Measurements from ENCODE around the gene ARVCF. TPM values are rescaled to one million over a fixed set of nuclear protein-coding genes. Genes with fewer than 3 reads are reported as not detected.
A peak's percentile ranks its signal among the peaks of the same experiment; 100 is the strongest.

Gene ARVCF
- total and polyA plus RNA-seq, 9 of the 15 experiments (the other 6 are each of a cell fraction or from before 2014, with no cell fraction given): 0.03 to 97.4 (median 15.6) TPM

GRCh38 chr22:20015187-20015625 lies 1.4 kb downstream of the ARVCF start (continued):
- TF ChIP-seq THAP12 (CRISPR knock-in tag; IDR thresholded peaks at IDR 0.05): peak; percentile 67

GRCh38 chr22:20014526-20015186 lies 2.0 kb downstream of the ARVCF start:
- WGBS (ENCODE audit: insufficient coverage, low coverage, missing lambda C conversion rate): 79% methylated on average over 5 of the region's 5 CpGs
- in situ Hi-C loops (cut with MboI) (loop anchor here (5.0 kb wide), 1 partner anchor 42 kb away; no protein-coding TSS in a partner anchor), intact Hi-C loops (cut with micrococcal nuclease) (no loop called here)
- FAIRE-seq: no peak
- H3K79me2 ChIP-seq (ENCODE audit: control insufficient read depth, insufficient read depth, low read length): peaks cover 43% of the 10 kb centered on the region
- no peak overlapping the region for H3K4me3 ChIP-seq
- no TSS peak for BruUV-seq (replicated peaks)
- ChIA-PET POLR2A (interaction anchor here (0.5 to 10.0 kb wide), 18 partner anchors 7 to 214 kb away, joined by 3 to 120 read pairs (median 4); partner anchors contain the start of gene TANGO2), CTCF (ENCODE audit: low intra/inter-chr PET ratio) (interaction anchor here (0.9 to 5.7 kb wide), 2 partner anchors 44 to 115 kb away, joined by 3 to 109 read pairs; no protein-coding TSS in a partner anchor)
- H2AFZ ChIP-seq (ENCODE audit: low read depth, low read length): no peak overlapping the region
- peaks cover 0 to 8% of the 10 kb centered on the region in 2 experiments; a peak in 2 of 5 replicates for H3K27me3 ChIP-seq (ENCODE audit: control insufficient read depth in 2 of 2, insufficient read depth in 2 of 2, low read length in 2 of 2)
- no peak for DNase-seq (ENCODE audit: extremely low read depth in 1 of 4, low spot score in 3 of 4)
- peaks cover 52 to 78% of the 10 kb centered on the region in 2 experiments for H3K4me1 ChIP-seq (replicated peaks in 1 of 2; ENCODE audit: control insufficient read depth in 2 of 2, insufficient read depth in 2 of 2, low read length in 2 of 2)
- H3K9me1 ChIP-seq (ENCODE audit: control insufficient read depth, insufficient read depth, low read length): peaks cover 29% of the 10 kb centered on the region
- peak overlapping the region in 1 of 2 experiments; percentile 87; a peak in 2 of 4 replicates for H3K9ac ChIP-seq (ENCODE audit: insufficient read depth in 1 of 2, low read depth in 2 of 2, low read length in 2 of 2)
- peak overlapping the region; percentile 85; the same call in 1 of the 2 replicates for H3K4me2 ChIP-seq (ENCODE audit: insufficient read depth, low read length)
- peaks cover 13% of the 10 kb centered on the region; the same call in 2 of the 3 replicates for H3K36me3 ChIP-seq (ENCODE audit: control insufficient read depth, insufficient read depth, low read length)
- H3K27ac ChIP-seq (ENCODE audit: extremely low read depth, low read depth, low read length): no peak overlapping the region
- ATAC-seq: no peak
- peaks cover 6% of the 10 kb centered on the region; the same call in 1 of the 2 replicates for H4K20me1 ChIP-seq (replicated peaks; ENCODE audit: control insufficient read depth, insufficient read depth, low read length)
- H3K9me3 ChIP-seq (replicated peaks; ENCODE audit: control insufficient read depth, insufficient read depth, low read depth, low read length): no peaks in the 10 kb centered on the region
- TF ChIP-seq RAD21 (CRISPR knock-in tag; conservative IDR thresholded peaks at IDR 0.05 in 1 of 2, IDR thresholded peaks at IDR 0.05 in 1 of 2) (peak in 1 of 2 experiments; percentile 23; a peak in 1 of 4 replicates), ZBTB11 (CRISPR knock-in tag; IDR thresholded peaks at IDR 0.05) (peak in 1 of 3 experiments; percentile 32; a peak in 1 of 6 replicates), THAP12 (CRISPR knock-in tag; IDR thresholded peaks at IDR 0.05) (peak; percentile 26; the same call in 1 of the 2 replicates), ARID2 (IDR thresholded peaks at IDR 0.05) (no peak), NUFIP1 (IDR thresholded peaks at IDR 0.05; ENCODE audit: partially characterized antibody) (no peak), BHLHE40 (IDR thresholded peaks at IDR 0.05; ENCODE audit: low read length) (no peak)

Data from K562 (cell line).